Trophoblast cell (in vitro differentiated cells and primary cell): ENCODE results near the gene ACAD10.

Experiments
- DNase-seq, 2 donors: peaks; one replicate each; pipeline ENCODE4 v3.0.0-alpha.2; 2016
- H2AFZ ChIP-seq: 2 replicates; pipeline ENCODE4 v1.6.1; 2013; ENCODE audit warnings: low read length, moderate library complexity, mild to moderate bottlenecking; ENCODE audit not compliant: insufficient read depth, poor library complexity
- H2AK5ac ChIP-seq: 2 replicates; pipeline ENCODE4 v1.6.1; 2013; ENCODE audit warnings: mild to moderate bottlenecking, low read length
- H2BK120ac ChIP-seq: 2 replicates; pipeline ENCODE4 v1.6.1; 2013; ENCODE audit warnings: low read length, mild to moderate bottlenecking, moderate library complexity; ENCODE audit not compliant: insufficient read depth, poor library complexity
- H2BK12ac ChIP-seq: 2 replicates; pipeline ENCODE4 v1.6.1; 2013; ENCODE audit warnings: mild to moderate bottlenecking, low read length, moderate library complexity
- H2BK5ac ChIP-seq: 2 replicates; pipeline ENCODE4 v1.6.1; 2013; ENCODE audit warnings: low read length, low read depth, moderate library complexity, mild to moderate bottlenecking; ENCODE audit not compliant: poor library complexity
- H3K14ac ChIP-seq: 2 replicates; pipeline ENCODE4 v1.6.1; 2013; ENCODE audit warnings: mild to moderate bottlenecking, low read length
- H3K18ac ChIP-seq: 2 replicates; pipeline ENCODE4 v1.6.1; 2013; ENCODE audit warnings: mild to moderate bottlenecking, low read length
- H3K23ac ChIP-seq: 2 replicates; pipeline ENCODE4 v1.6.1; 2013; ENCODE audit warnings: low read length
- H3K27ac ChIP-seq: 2 replicates; pipeline ENCODE4 v1.5.1; 2013; ENCODE audit warnings: low read depth, mild to moderate bottlenecking, inconsistent platforms, low read length, moderate library complexity
- H3K27me3 ChIP-seq: 2 replicates; pipeline ENCODE4 v1.6.1; 2013; ENCODE audit warnings: inconsistent platforms, mild to moderate bottlenecking, low read length, moderate library complexity; ENCODE audit not compliant: insufficient read depth
- H3K36me3 ChIP-seq, 2 experiments: 1 replicate in 1 of 2; 2 replicates in 1 of 2; pipeline ENCODE4 v1.6.1; 2013; ENCODE audit warnings: low read length in 2 of 2, mild to moderate bottlenecking in 2 of 2, moderate library complexity in 1 of 2; ENCODE audit not compliant: insufficient read depth in 2 of 2, control insufficient read depth in 1 of 2
- H3K4ac ChIP-seq: 2 replicates; pipeline ENCODE4 v1.6.1; 2013; ENCODE audit warnings: low read depth, mild to moderate bottlenecking, low read length, moderate library complexity
- H3K4me1 ChIP-seq, 2 experiments: 1 replicate in 1 of 2; 2 replicates in 1 of 2; pipeline ENCODE4 v1.6.1; 2013; ENCODE audit warnings: low read length in 2 of 2, mild to moderate bottlenecking in 2 of 2, moderate library complexity in 1 of 2; ENCODE audit not compliant: insufficient read depth in 2 of 2, control insufficient read depth in 1 of 2
- H3K4me2 ChIP-seq: 2 replicates; pipeline ENCODE4 v1.6.1; 2013; ENCODE audit warnings: inconsistent platforms, mild to moderate bottlenecking, low read length, moderate library complexity
- H3K4me3 ChIP-seq: 2 replicates; pipeline ENCODE4 v1.5.1; 2013; ENCODE audit warnings: mild to moderate bottlenecking, low read depth, low read length, inconsistent platforms
- H3K79me1 ChIP-seq: one replicate; pipeline ENCODE4 v1.6.1; 2013; ENCODE audit warnings: low read length
- H3K79me2 ChIP-seq: 2 replicates; pipeline ENCODE4 v1.6.1; 2013; ENCODE audit warnings: low read length, mild to moderate bottlenecking; ENCODE audit not compliant: control insufficient read depth, insufficient read depth, poor library complexity
- H3K9ac ChIP-seq: 2 replicates; pipeline ENCODE4 v1.6.1; 2013; ENCODE audit warnings: mild to moderate bottlenecking, low read length
- H3K9me3 ChIP-seq: 2 replicates; pipeline ENCODE4 v1.6.1; 2013; ENCODE audit warnings: low read depth, mild to moderate bottlenecking, control low read depth, inconsistent platforms, low read length; ENCODE audit not compliant: insufficient read depth
- H4K12ac ChIP-seq: 2 replicates; pipeline ENCODE4 v1.6.1; 2013; ENCODE audit warnings: low read depth, mild to moderate bottlenecking, low read length, moderate library complexity
- H4K8ac ChIP-seq: 2 replicates; pipeline ENCODE4 v1.6.1; 2013; ENCODE audit warnings: low read depth, mild to moderate bottlenecking, low read length, moderate library complexity
- H4K91ac ChIP-seq: one replicate; pipeline ENCODE4 v1.6.1; 2013; ENCODE audit warnings: low read depth, mild to moderate bottlenecking, low read length, moderate library complexity
- WGBS: extraction: QIAGEN DNeasy Blood & Tissue Kit; methylation state at CpG from one replicate; pipeline ENCODE4 v1.1.7; 2013; ENCODE audit warnings: missing lambda C conversion rate; ENCODE audit not compliant: insufficient read length, insufficient coverage; ENCODE audit errors: extremely low coverage; 5-methylcytosine and 5-hydroxymethylcytosine counted together

ACAD10 gene

GRCh38 chr12:111792155-111792855 lies 106.5 kb downstream of the ACAD10 start:
- H3K9me3 ChIP-seq = no peaks in the 10 kb centered on the region
- H3K4ac ChIP-seq = no peak overlapping the region
- H4K12ac ChIP-seq = no peak overlapping the region
- H3K4me2 ChIP-seq = no peak overlapping the region
- H2BK5ac ChIP-seq = no peak overlapping the region
- no peaks in the 10 kb centered on the region for H3K79me2 ChIP-seq
- H3K4me1 ChIP-seq = no peaks in the 10 kb centered on the region
- H3K9ac ChIP-seq = no peak overlapping the region
- H3K27ac ChIP-seq = no peak overlapping the region
- H3K18ac ChIP-seq = no peak overlapping the region
- H2AFZ ChIP-seq = no peak overlapping the region
- H2BK120ac ChIP-seq = no peak overlapping the region
- H3K27me3 ChIP-seq = no peaks in the 10 kb centered on the region
- WGBS = no CpG with 5 or more reads among the region's 27 CpGs
- H3K79me1 ChIP-seq = no peaks in the 10 kb centered on the region
- H3K36me3 ChIP-seq = peaks cover 47 to 51% of the 10 kb centered on the region in 2 experiments
- H2AK5ac ChIP-seq = no peak overlapping the region
- no peak for DNase-seq
- no peak overlapping the region for H2BK12ac ChIP-seq
- no peak overlapping the region for H4K91ac ChIP-seq
- no peak overlapping the region for H4K8ac ChIP-seq
- no peak overlapping the region for H3K23ac ChIP-seq
- no peak overlapping the region for H3K14ac ChIP-seq
- no peak overlapping the region for H3K4me3 ChIP-seq

GRCh38 chr12:111792856-111793235 lies 107.0 kb downstream of the ACAD10 start:
- Histone ChIP-seq H3K36me3 (peaks cover 47 to 51% of the 10 kb centered on the region in 2 experiments), H2BK12ac (no peak overlapping the region), H3K27ac (no peak overlapping the region), H3K27me3 (no peaks in the 10 kb centered on the region), H3K9me3 (no peaks in the 10 kb centered on the region), H3K9ac (no peak overlapping the region), H4K12ac (no peak overlapping the region), H2AK5ac (no peak overlapping the region), H3K14ac (no peak overlapping the region), H4K8ac (no peak overlapping the region), H4K91ac (no peak overlapping the region), H2BK5ac (no peak overlapping the region), H3K79me2 (no peaks in the 10 kb centered on the region), H2AFZ (no peak overlapping the region), H3K18ac (no peak overlapping the region), H2BK120ac (no peak overlapping the region), H3K4me3 (no peak overlapping the region), H3K4ac (no peak overlapping the region), H3K4me1 (peaks cover 0 to under 1% of the 10 kb centered on the region in 2 experiments), H3K4me2 (no peak overlapping the region), H3K79me1 (no peaks in the 10 kb centered on the region), H3K23ac (no peak overlapping the region)
- no CpG with 5 or more reads among the region's 3 CpGs for WGBS
- DNase-seq = no peak

- Histone ChIP-seq H3K4me3 (no peak overlapping the region), H3K79me1 (no peaks in the 10 kb centered on the region), H2BK12ac (no peak overlapping the region), H2BK120ac (no peak overlapping the region), H3K4me2 (no peak overlapping the region), H3K18ac (no peak overlapping the region), H3K27me3 (no peaks in the 10 kb centered on the region), H2AFZ (no peak overlapping the region), H3K79me2 (no peaks in the 10 kb centered on the region), H2BK5ac (no peak overlapping the region), H2AK5ac (no peak overlapping the region), H4K91ac (no peak overlapping the region), H3K14ac (no peak overlapping the region), H3K4ac (no peak overlapping the region), H3K9me3 (peaks cover 2% of the 10 kb centered on the region), H3K36me3 (peaks cover 31 to 44% of the 10 kb centered on the region in 2 experiments), H3K27ac (no peak overlapping the region), H4K8ac (no peak overlapping the region), H3K9ac (no peak overlapping the region), H3K4me1 (peaks cover 3 to 6% of the 10 kb centered on the region in 2 experiments), H3K23ac (no peak overlapping the region), H4K12ac (no peak overlapping the region)
- no peak for DNase-seq
- WGBS = no CpG with 5 or more reads among the region's 4 CpGs
Measured at GRCh38 chr12:111798182-111798581, 112.3 kb downstream of the ACAD10 start.

- no peaks in the 10 kb centered on the region for H3K79me1 ChIP-seq
- H3K27me3 ChIP-seq = no peaks in the 10 kb centered on the region
- no peak overlapping the region for H3K4me2 ChIP-seq
- no peak overlapping the region for H2AFZ ChIP-seq
- H3K18ac ChIP-seq = no peak overlapping the region
- no peak overlapping the region for H2AK5ac ChIP-seq
- no peak overlapping the region for H3K4ac ChIP-seq
- H3K4me3 ChIP-seq = no peak overlapping the region
- DNase-seq = no peak
- H2BK5ac ChIP-seq = no peak overlapping the region
- H3K27ac ChIP-seq = no peak overlapping the region
- H3K14ac ChIP-seq = no peak overlapping the region
- no peaks in the 10 kb centered on the region for H3K79me2 ChIP-seq
- no peak overlapping the region for H4K12ac ChIP-seq
- H3K23ac ChIP-seq = no peak overlapping the region
- H3K9me3 ChIP-seq = peaks cover 2% of the 10 kb centered on the region
- H2BK120ac ChIP-seq = no peak overlapping the region
- H4K91ac ChIP-seq = no peak overlapping the region
- H3K36me3 ChIP-seq = peaks cover 35 to 41% of the 10 kb centered on the region in 2 experiments
- H3K9ac ChIP-seq = no peak overlapping the region
- H2BK12ac ChIP-seq = no peak overlapping the region
- no CpG with 5 or more reads among the region's 9 CpGs for WGBS
- peaks cover 3 to 6% of the 10 kb centered on the region in 2 experiments for H3K4me1 ChIP-seq
- H4K8ac ChIP-seq = no peak overlapping the region
Measured at GRCh38 chr12:111799758-111800157, 113.9 kb downstream of the ACAD10 start.
